ENCODE measurements around the gene CACNA1I. TPM values are rescaled to one million over a fixed set of nuclear protein-coding genes. Genes with fewer than 3 reads are reported as not detected.
A peak's percentile ranks its signal among the peaks of the same experiment; 100 is the strongest.

Gene CACNA1I
- total and polyA plus RNA-seq, 2 donors: 0.52 to 0.68 TPM

GRCh38 chr22:39527481-39527961, 43.0 kb upstream of the CACNA1I start:
- Histone ChIP-seq H3K4me1 (ENCODE audit: control insufficient read depth in 2 of 2, insufficient read depth in 2 of 2, low read length in 2 of 2) (peaks cover 42 to 92% of the 10 kb centered on the region in 2 donors), H3K4me3 (ENCODE audit: low read length in 2 of 2) (no peak overlapping the region), H3K27ac (ENCODE audit: low read depth in 1 of 2, low read length in 1 of 2) (peak overlapping the region in 1 of 2 donors; percentile 92), H3K36me3 (ENCODE audit: control insufficient read depth in 2 of 2, insufficient read depth in 2 of 2, low read length in 1 of 2) (peaks cover 53 to 78% of the 10 kb centered on the region in 2 donors), H3K27me3 (ENCODE audit: control insufficient read depth in 2 of 2, insufficient read depth in 1 of 2, low read length in 1 of 2) (no peaks in the 10 kb centered on the region), H3K9me3 (ENCODE audit: control insufficient read depth in 2 of 2, insufficient read depth in 1 of 2, low read length in 1 of 2) (peaks cover 0 to 6% of the 10 kb centered on the region in 2 donors)
- 77% methylated on average over 6 of the region's 6 CpGs for WGBS
- DNase-seq (ENCODE audit: low read depth in 6 of 9, low spot score in 9 of 9): no peak

GRCh38 chr22:39528080-39528661, 42.4 kb upstream of the CACNA1I start:
- Histone ChIP-seq H3K4me1 (ENCODE audit: control insufficient read depth in 2 of 2, insufficient read depth in 2 of 2, low read length in 2 of 2) (peaks cover 37 to 88% of the 10 kb centered on the region in 2 donors), H3K9me3 (ENCODE audit: control insufficient read depth in 2 of 2, insufficient read depth in 1 of 2, low read length in 1 of 2) (peaks cover 0 to 6% of the 10 kb centered on the region in 2 donors), H3K27ac (ENCODE audit: low read depth in 1 of 2, low read length in 1 of 2) (peak overlapping the region in 1 of 2 donors; percentile 92), H3K27me3 (ENCODE audit: control insufficient read depth in 2 of 2, insufficient read depth in 1 of 2, low read length in 1 of 2) (no peaks in the 10 kb centered on the region), H3K36me3 (ENCODE audit: control insufficient read depth in 2 of 2, insufficient read depth in 2 of 2, low read length in 1 of 2) (peaks cover 47 to 71% of the 10 kb centered on the region in 2 donors), H3K4me3 (ENCODE audit: low read length in 2 of 2) (no peak overlapping the region)
- WGBS: 92% methylated on average over 12 of the region's 12 CpGs
- no peak for DNase-seq (ENCODE audit: low read depth in 6 of 9, low spot score in 9 of 9)

- Histone ChIP-seq H3K36me3 (ENCODE audit: control insufficient read depth in 2 of 2, insufficient read depth in 2 of 2, low read length in 1 of 2) (peaks cover 43 to 65% of the 10 kb centered on the region in 2 donors), H3K4me1 (ENCODE audit: control insufficient read depth in 2 of 2, insufficient read depth in 2 of 2, low read length in 2 of 2) (peaks cover 35 to 91% of the 10 kb centered on the region in 2 donors), H3K4me3 (ENCODE audit: low read length in 2 of 2) (peak overlapping the region; percentile 14 to 17), H3K9me3 (ENCODE audit: control insufficient read depth in 2 of 2, insufficient read depth in 1 of 2, low read length in 1 of 2) (peaks cover 0 to 6% of the 10 kb centered on the region in 2 donors), H3K27ac (ENCODE audit: low read depth in 1 of 2, low read length in 1 of 2) (peak overlapping the region; percentile 79 to 92), H3K27me3 (ENCODE audit: control insufficient read depth in 2 of 2, insufficient read depth in 1 of 2, low read length in 1 of 2) (no peaks in the 10 kb centered on the region)
- WGBS: 41% methylated on average over 32 of the region's 32 CpGs
- DNase-seq (ENCODE audit: low read depth in 6 of 9, low spot score in 9 of 9): peak; percentile 86 to 96 (median 88)
These were observed 41.7 kb upstream of the CACNA1I start for GRCh38 chr22:39528681-39529486.

- H3K9me3 ChIP-seq (ENCODE audit: control insufficient read depth in 2 of 2, insufficient read depth in 1 of 2, low read length in 1 of 2): peaks cover 0 to 6% of the 10 kb centered on the region in 2 donors
- H3K27ac ChIP-seq (ENCODE audit: low read depth in 1 of 2, low read length in 1 of 2): peak overlapping the region in 1 of 2 donors; percentile 41
- H3K27me3 ChIP-seq (ENCODE audit: control insufficient read depth in 2 of 2, insufficient read depth in 1 of 2, low read length in 1 of 2): no peaks in the 10 kb centered on the region
- H3K4me1 ChIP-seq (ENCODE audit: control insufficient read depth in 2 of 2, insufficient read depth in 2 of 2, low read length in 2 of 2): peaks cover 35 to 89% of the 10 kb centered on the region in 2 donors
- peak overlapping the region in 1 of 2 donors; percentile 14 for H3K4me3 ChIP-seq (ENCODE audit: low read length in 2 of 2)
- H3K36me3 ChIP-seq (ENCODE audit: control insufficient read depth in 2 of 2, insufficient read depth in 2 of 2, low read length in 1 of 2): peaks cover 38 to 59% of the 10 kb centered on the region in 2 donors
- DNase-seq (ENCODE audit: low read depth in 6 of 9, low spot score in 9 of 9): no peak
- 76% methylated on average over 17 of the region's 17 CpGs for WGBS
These were observed 41.1 kb upstream of the CACNA1I start for GRCh38 chr22:39529487-39529851.

GRCh38 chr22:39530116-39530515, 40.4 kb upstream of the CACNA1I start:
- Histone ChIP-seq H3K27ac (ENCODE audit: low read depth in 1 of 2, low read length in 1 of 2) (no peak overlapping the region), H3K27me3 (ENCODE audit: control insufficient read depth in 2 of 2, insufficient read depth in 1 of 2, low read length in 1 of 2) (no peaks in the 10 kb centered on the region), H3K9me3 (ENCODE audit: control insufficient read depth in 2 of 2, insufficient read depth in 1 of 2, low read length in 1 of 2) (peaks cover 0 to 6% of the 10 kb centered on the region in 2 donors), H3K4me3 (ENCODE audit: low read length in 2 of 2) (no peak overlapping the region), H3K4me1 (ENCODE audit: control insufficient read depth in 2 of 2, insufficient read depth in 2 of 2, low read length in 2 of 2) (peaks cover 38 to 89% of the 10 kb centered on the region in 2 donors), H3K36me3 (ENCODE audit: control insufficient read depth in 2 of 2, insufficient read depth in 2 of 2, low read length in 1 of 2) (peaks cover 34 to 52% of the 10 kb centered on the region in 2 donors)
- WGBS: 92% methylated on average over 6 of the region's 6 CpGs
- no peak for DNase-seq (ENCODE audit: low read depth in 6 of 9, low spot score in 9 of 9)

- Histone ChIP-seq H3K4me3 (ENCODE audit: low read length in 2 of 2) (peak overlapping the region in 1 of 2 donors; percentile 72), H3K36me3 (ENCODE audit: control insufficient read depth in 2 of 2, insufficient read depth in 2 of 2, low read length in 1 of 2) (peaks cover 28 to 47% of the 10 kb centered on the region in 2 donors), H3K27me3 (ENCODE audit: control insufficient read depth in 2 of 2, insufficient read depth in 1 of 2, low read length in 1 of 2) (peaks cover 0 to 2% of the 10 kb centered on the region in 2 donors), H3K9me3 (ENCODE audit: control insufficient read depth in 2 of 2, insufficient read depth in 1 of 2, low read length in 1 of 2) (peaks cover 0 to 6% of the 10 kb centered on the region in 2 donors), H3K27ac (ENCODE audit: low read depth in 1 of 2, low read length in 1 of 2) (no peak overlapping the region), H3K4me1 (ENCODE audit: control insufficient read depth in 2 of 2, insufficient read depth in 2 of 2, low read length in 2 of 2) (peaks cover 35 to 84% of the 10 kb centered on the region in 2 donors)
- 68% methylated on average over 9 of the region's 9 CpGs for WGBS
- peak in 1 of 9 donors; percentile 61 for DNase-seq (ENCODE audit: low read depth in 6 of 9, low spot score in 9 of 9)
These were observed 39.7 kb upstream of the CACNA1I start for GRCh38 chr22:39530692-39531331.

GRCh38 chr22:39532215-39533073, 38.1 kb upstream of the CACNA1I start, which contains the start of gene RPS19BP1:
Gene RPS19BP1, minus strand, starts transcription at chr22:39532748. Its CDS starts 10 bp downstream, at chr22:39532738.
- under 1% methylated on average over 67 of the region's 67 CpGs for WGBS
- Histone ChIP-seq H3K4me1 (ENCODE audit: control insufficient read depth in 2 of 2, insufficient read depth in 2 of 2, low read length in 2 of 2) (peaks cover 31 to 68% of the 10 kb centered on the region in 2 donors), H3K36me3 (ENCODE audit: control insufficient read depth in 2 of 2, insufficient read depth in 2 of 2, low read length in 1 of 2) (peaks cover 24 to 39% of the 10 kb centered on the region in 2 donors), H3K4me3 (ENCODE audit: low read length in 2 of 2) (peak within 1 kb of the TSS; percentile 66 to 72), H3K9me3 (ENCODE audit: control insufficient read depth in 2 of 2, insufficient read depth in 1 of 2, low read length in 1 of 2) (no peaks in the 10 kb centered on the region), H3K27me3 (ENCODE audit: control insufficient read depth in 2 of 2, insufficient read depth in 1 of 2, low read length in 1 of 2) (peaks cover 0 to 3% of the 10 kb centered on the region in 2 donors), H3K27ac (ENCODE audit: low read depth in 1 of 2, low read length in 1 of 2) (peak within 1 kb of the TSS; percentile 84 to 85)
- peak; percentile 99 to 100 (median 100) for DNase-seq (ENCODE audit: low read depth in 6 of 9, low spot score in 9 of 9)

- H3K36me3 ChIP-seq (ENCODE audit: control insufficient read depth in 2 of 2, insufficient read depth in 2 of 2, low read length in 1 of 2): peaks cover 8 to 23% of the 10 kb centered on the region in 2 donors
- H3K4me1 ChIP-seq (ENCODE audit: control insufficient read depth in 2 of 2, insufficient read depth in 2 of 2, low read length in 2 of 2): peaks cover 24 to 51% of the 10 kb centered on the region in 2 donors
- peaks cover 0 to 5% of the 10 kb centered on the region in 2 donors for H3K27me3 ChIP-seq (ENCODE audit: control insufficient read depth in 2 of 2, insufficient read depth in 1 of 2, low read length in 1 of 2)
- no peaks in the 10 kb centered on the region for H3K9me3 ChIP-seq (ENCODE audit: control insufficient read depth in 2 of 2, insufficient read depth in 1 of 2, low read length in 1 of 2)
- no peak overlapping the region for H3K4me3 ChIP-seq (ENCODE audit: low read length in 2 of 2)
- WGBS: 95% methylated on average over 12 of the region's 12 CpGs
- DNase-seq (ENCODE audit: low read depth in 6 of 9, low spot score in 9 of 9): no peak
- H3K27ac ChIP-seq (ENCODE audit: low read depth in 1 of 2, low read length in 1 of 2): no peak overlapping the region
These were observed 36.5 kb upstream of the CACNA1I start for GRCh38 chr22:39534092-39534506.

All from thymus (tissue), 11 donors.